Cardiac muscle cell (in vitro differentiated cells and primary cell): ENCODE results near the gene JCHAIN. TPM values are rescaled to one million over a fixed set of nuclear protein-coding genes. Genes with fewer than 3 reads are reported as not detected.
"Not testable (repeated sequence)": the region's sequence is repeated elsewhere in the genome, so short reads cannot be mapped to it uniquely, and the experiment has no call there.

Source experiments
- DNase-seq, 2 donors: peaks; one replicate each; pipeline versions ENCODE4 v3.0.0 to v3.0.0-alpha.2; 2010 to 2017; ENCODE audit warnings: low read depth in 1 of 2, low spot score in 1 of 2
- H3K27ac ChIP-seq: fragments of 200-600 bp; sonication (generic); 2 replicates; pipeline ENCODE4 v1.5.1; 2016
- H3K27me3 ChIP-seq: fragments of 200-600 bp; sonication (generic); 2 replicates; pipeline ENCODE4 v1.6.0; 2016; ENCODE audit warnings: control low read depth
- H3K36me3 ChIP-seq: fragments of 200-600 bp; sonication (generic); 2 replicates; pipeline ENCODE4 v1.5.1; 2016; ENCODE audit warnings: control low read depth
- H3K4me1 ChIP-seq: fragments of 200-600 bp; sonication (generic); 2 replicates; pipeline ENCODE4 v1.8.1; 2017; ENCODE audit warnings: low read depth, mild to moderate bottlenecking, mixed run types
- H3K4me3 ChIP-seq: fragments of 200-600 bp; sonication (generic); 2 replicates; pipeline ENCODE4 v1.5.1; 2016; ENCODE audit warnings: mild to moderate bottlenecking
- H3K9me3 ChIP-seq: fragments of 200-600 bp; sonication (generic); 2 replicates; pipeline ENCODE4 v1.5.1; 2017; ENCODE audit warnings: low read depth, mild to moderate bottlenecking, control low read depth
- CTCF ChIP-seq: IDR thresholded peaks from 2 replicates; pipeline ENCODE4 v1.5.1; 2012; ENCODE audit warnings: low read depth, mild to moderate bottlenecking, low read length
- polyA plus RNA-seq: library from polyadenylated mRNA; unstranded; fragments of >200 nt; fragmentation: Nextera tagmentation; extraction: Ambion mirVana; gene quantifications from 2 replicates; pipeline ENCODE4 v1.2.1, GENCODE V29; 2016
- total RNA-seq: library from RNA; depleted of rRNA; stranded (reverse); fragments of >200 nt; gene quantifications from 2 replicates; pipeline ENCODE4 v1.2.3, GENCODE V29; 2016

JCHAIN gene
- total and polyA plus RNA-seq, 2 experiments from 2014 or later: not detected

GRCh38 chr4:70660106-70660505, 6.2 kb downstream of the JCHAIN start:
- TF ChIP-seq CTCF: no peak
- Histone ChIP-seq H3K27ac (no peak overlapping the region), H3K9me3 (no peaks in the 10 kb centered on the region), H3K4me1 (no peaks in the 10 kb centered on the region), H3K36me3 (no peaks in the 10 kb centered on the region), H3K27me3 (no peaks in the 10 kb centered on the region), H3K4me3 (no peak overlapping the region)
- DNase-seq: no peak

GRCh38 chr4:70658418-70658817, 7.9 kb downstream of the JCHAIN start:
- H3K9me3 ChIP-seq: no peaks in the 10 kb centered on the region
- no peak overlapping the region for H3K4me3 ChIP-seq
- TF ChIP-seq CTCF: no peak
- H3K36me3 ChIP-seq: no peaks in the 10 kb centered on the region
- no peaks in the 10 kb centered on the region for H3K4me1 ChIP-seq
- no peak for DNase-seq
- H3K27ac ChIP-seq: no peak overlapping the region
- no peaks in the 10 kb centered on the region for H3K27me3 ChIP-seq

GRCh38 chr4:70657326-70657725, 9.0 kb downstream of the JCHAIN start:
- Histone ChIP-seq H3K4me1 (no peaks in the 10 kb centered on the region), H3K36me3 (no peaks in the 10 kb centered on the region), H3K27ac (no peak overlapping the region), H3K9me3 (no peaks in the 10 kb centered on the region), H3K4me3 (no peak overlapping the region), H3K27me3 (no peaks in the 10 kb centered on the region)
- TF ChIP-seq CTCF: no peak
- no peak for DNase-seq

GRCh38 chr4:70654605-70655011, 11.7 kb downstream of the JCHAIN start:
- TF ChIP-seq CTCF: no peak
- DNase-seq: peak in 1 of 2 donors; percentile 27
- no peaks in the 10 kb centered on the region for H3K27me3 ChIP-seq
- H3K4me1 ChIP-seq: no peaks in the 10 kb centered on the region
- H3K9me3 ChIP-seq: no peaks in the 10 kb centered on the region
- no peak overlapping the region for H3K4me3 ChIP-seq
- H3K27ac ChIP-seq: no peak overlapping the region
- H3K36me3 ChIP-seq: no peaks in the 10 kb centered on the region

- peak; percentile 38 to 60 for DNase-seq
- peak; percentile 46 for TF ChIP-seq CTCF
- H3K36me3 ChIP-seq: no peaks in the 10 kb centered on the region
Measured at GRCh38 chr4:70651864-70652506, 14.3 kb downstream of the JCHAIN start.

GRCh38 chr4:70650741-70651140, 15.6 kb downstream of the JCHAIN start:
- not testable (repeated sequence) for H3K27ac ChIP-seq, H3K27me3 ChIP-seq, H3K4me1 ChIP-seq, H3K36me3 ChIP-seq, DNase-seq, H3K4me3 ChIP-seq, H3K9me3 ChIP-seq

More at GRCh38 chr4:70651864-70652506, 14.3 kb downstream of the JCHAIN start:
- Histone ChIP-seq H3K4me3 (no peak overlapping the region), H3K27ac (no peak overlapping the region), H3K4me1 (no peaks in the 10 kb centered on the region), H3K27me3 (no peaks in the 10 kb centered on the region), H3K9me3 (no peaks in the 10 kb centered on the region)
